Uterus (tissue), 4 donors: ENCODE measurements around the gene DRC7. TPM values are rescaled to one million over a fixed set of nuclear protein-coding genes. Genes with fewer than 3 reads are reported as not detected.

ENCODE experiments used
- DNase-seq, 2 donors: peaks; one replicate each; pipeline ENCODE4 v3.0.0-alpha.2; 2019 to 2020
- H3K27ac ChIP-seq, 2 donors: fragments of 200-600 bp; sonication (generic); 1 replicate in 1 of 2; 2 replicates in 1 of 2; pipeline ENCODE4 v1.5.1; 2016 to 2018
- H3K27me3 ChIP-seq, 2 donors: fragments of 200-600 bp; sonication (generic); one replicate each; pipeline ENCODE4 v1.5.1; 2018 to 2019; ENCODE audit warnings: control low read depth in 1 of 2
- H3K36me3 ChIP-seq, 2 donors: fragments of 200-600 bp; sonication (generic); one replicate each; pipeline ENCODE4 v1.5.1; 2019; ENCODE audit warnings: control low read depth in 1 of 2
- H3K4me1 ChIP-seq, 2 donors: fragments of 200-600 bp; sonication (generic); one replicate each; pipeline ENCODE4 v1.5.1; 2018 to 2019; ENCODE audit warnings: control low read depth in 1 of 2
- H3K4me3 ChIP-seq, 2 donors: fragments of 200-600 bp; sonication (generic); 1 replicate in 1 of 2; 2 replicates in 1 of 2; pipeline ENCODE4 v1.5.1; 2018 to 2019; ENCODE audit warnings: mild to moderate bottlenecking in 1 of 2
- H3K9me3 ChIP-seq, 2 donors: fragments of 200-600 bp; sonication (generic); one replicate each; pipeline ENCODE4 v1.5.1; 2019; ENCODE audit warnings: control low read depth in 1 of 2
- POLR2A ChIP-seq, 2 donors: fragments of 450-650 bp; IDR thresholded peaks; one replicate each; pipeline ENCODE4 v1.6.1; 2016; ENCODE audit warnings: antibody characterized with exemption in 2 of 2, mild to moderate bottlenecking in 1 of 2, moderate library complexity in 1 of 2
- intact Hi-C: fragments of 100-400 bp; cut with DNase I; formaldehyde crosslinking; loops from one replicate; pipeline ENCODE4 v1.15.1; 2023; ENCODE audit warnings: low total_unique reads
- total RNA-seq, 4 donors: library from RNA; depleted of rRNA in 3 of 4; stranded (reverse); fragments of >200 nt in 3 of 4; gene quantifications; one replicate each; pipeline versions ENCODE4 v1.1.0 to v1.2.4, GENCODE V29; 2014 to 2023
- TF ChIP-seq, protein P1 (sequence below), 4 experiments: fragments of 200-600 bp in 2 of 4; fragments of 450-650 bp in 2 of 4; sonication (generic) in 2 of 4; IDR thresholded peaks; one replicate each; pipeline ENCODE4 v1.5.1; 2016 to 2019; ENCODE audit warnings: antibody characterized with exemption in 4 of 4, mild to moderate bottlenecking in 2 of 4, moderate library complexity in 1 of 4
- donor health status: DM: yes; HTN: yes; CAD: no.

The DRC7 gene
- total RNA-seq, 4 donors from 2014 or later, result 0.18 to 5.4 TPM; not detected in 2

DNA sequence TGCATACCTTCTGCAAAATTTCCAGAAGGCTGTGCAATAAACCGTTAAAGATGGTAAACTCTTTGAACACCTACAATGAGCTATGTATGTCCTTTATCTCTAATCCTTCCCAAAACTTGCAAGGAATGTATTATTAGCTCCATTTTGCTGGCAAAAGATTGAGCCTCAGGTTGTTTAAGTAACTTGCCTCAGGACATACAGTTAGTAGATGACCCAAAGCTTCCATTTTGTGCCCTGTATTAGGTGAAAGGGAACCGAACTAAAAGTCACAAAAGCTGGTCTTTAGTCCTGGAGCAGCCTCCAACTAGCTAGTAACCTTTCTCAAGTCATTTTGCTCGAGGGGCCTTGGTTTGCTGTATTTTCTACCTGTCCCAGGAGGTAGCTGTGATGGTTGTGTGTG lies 22.2 kb upstream of the DRC7 start:
- H3K9me3 ChIP-seq, result no peaks in the 10 kb centered on the region
- DNase-seq, result no peak
- no peak overlapping the region for H3K27ac ChIP-seq
- no peaks in the 10 kb centered on the region for H3K36me3 ChIP-seq
- H3K4me1 ChIP-seq, result no peaks in the 10 kb centered on the region
- H3K27me3 ChIP-seq, result no peaks in the 10 kb centered on the region
- no peak for TF ChIP-seq POLR2A (IDR thresholded peaks at IDR 0.05)
- TF ChIP-seq, protein P1, sequence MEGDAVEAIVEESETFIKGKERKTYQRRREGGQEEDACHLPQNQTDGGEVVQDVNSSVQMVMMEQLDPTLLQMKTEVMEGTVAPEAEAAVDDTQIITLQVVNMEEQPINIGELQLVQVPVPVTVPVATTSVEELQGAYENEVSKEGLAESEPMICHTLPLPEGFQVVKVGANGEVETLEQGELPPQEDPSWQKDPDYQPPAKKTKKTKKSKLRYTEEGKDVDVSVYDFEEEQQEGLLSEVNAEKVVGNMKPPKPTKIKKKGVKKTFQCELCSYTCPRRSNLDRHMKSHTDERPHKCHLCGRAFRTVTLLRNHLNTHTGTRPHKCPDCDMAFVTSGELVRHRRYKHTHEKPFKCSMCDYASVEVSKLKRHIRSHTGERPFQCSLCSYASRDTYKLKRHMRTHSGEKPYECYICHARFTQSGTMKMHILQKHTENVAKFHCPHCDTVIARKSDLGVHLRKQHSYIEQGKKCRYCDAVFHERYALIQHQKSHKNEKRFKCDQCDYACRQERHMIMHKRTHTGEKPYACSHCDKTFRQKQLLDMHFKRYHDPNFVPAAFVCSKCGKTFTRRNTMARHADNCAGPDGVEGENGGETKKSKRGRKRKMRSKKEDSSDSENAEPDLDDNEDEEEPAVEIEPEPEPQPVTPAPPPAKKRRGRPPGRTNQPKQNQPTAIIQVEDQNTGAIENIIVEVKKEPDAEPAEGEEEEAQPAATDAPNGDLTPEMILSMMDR (IDR thresholded peaks at IDR 0.05), result no peak
- no peak overlapping the region for H3K4me3 ChIP-seq
- intact Hi-C loops, result no loop called here

DNA sequence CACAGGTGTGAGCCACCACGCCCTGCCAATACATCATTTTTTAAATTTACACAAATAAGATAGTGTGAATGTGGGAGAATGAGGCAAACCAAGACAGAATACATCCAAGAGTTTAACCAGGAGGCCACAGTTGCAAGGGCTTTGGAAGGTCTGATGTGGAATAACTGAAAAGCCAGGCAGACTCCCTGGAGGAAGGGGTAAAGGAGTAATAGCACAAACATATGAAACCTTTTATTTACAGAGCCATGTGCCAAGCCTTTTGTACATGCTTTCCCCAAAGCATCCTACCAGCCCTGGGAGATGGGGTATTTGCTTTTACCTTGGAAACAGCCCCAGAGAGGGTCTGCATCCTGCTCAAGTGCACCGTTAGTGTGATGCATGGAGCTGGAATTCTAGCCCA lies 21.8 kb upstream of the DRC7 start:
- no peaks in the 10 kb centered on the region for H3K9me3 ChIP-seq
- no peak for DNase-seq
- H3K4me3 ChIP-seq, result no peak overlapping the region
- H3K4me1 ChIP-seq, result no peaks in the 10 kb centered on the region
- intact Hi-C loops, result no loop called here
- H3K36me3 ChIP-seq, result no peaks in the 10 kb centered on the region
- no peak overlapping the region for H3K27ac ChIP-seq
- TF ChIP-seq, protein P1 (IDR thresholded peaks at IDR 0.05), result no peak
- TF ChIP-seq POLR2A (IDR thresholded peaks at IDR 0.05), result no peak
- no peaks in the 10 kb centered on the region for H3K27me3 ChIP-seq

DNA sequence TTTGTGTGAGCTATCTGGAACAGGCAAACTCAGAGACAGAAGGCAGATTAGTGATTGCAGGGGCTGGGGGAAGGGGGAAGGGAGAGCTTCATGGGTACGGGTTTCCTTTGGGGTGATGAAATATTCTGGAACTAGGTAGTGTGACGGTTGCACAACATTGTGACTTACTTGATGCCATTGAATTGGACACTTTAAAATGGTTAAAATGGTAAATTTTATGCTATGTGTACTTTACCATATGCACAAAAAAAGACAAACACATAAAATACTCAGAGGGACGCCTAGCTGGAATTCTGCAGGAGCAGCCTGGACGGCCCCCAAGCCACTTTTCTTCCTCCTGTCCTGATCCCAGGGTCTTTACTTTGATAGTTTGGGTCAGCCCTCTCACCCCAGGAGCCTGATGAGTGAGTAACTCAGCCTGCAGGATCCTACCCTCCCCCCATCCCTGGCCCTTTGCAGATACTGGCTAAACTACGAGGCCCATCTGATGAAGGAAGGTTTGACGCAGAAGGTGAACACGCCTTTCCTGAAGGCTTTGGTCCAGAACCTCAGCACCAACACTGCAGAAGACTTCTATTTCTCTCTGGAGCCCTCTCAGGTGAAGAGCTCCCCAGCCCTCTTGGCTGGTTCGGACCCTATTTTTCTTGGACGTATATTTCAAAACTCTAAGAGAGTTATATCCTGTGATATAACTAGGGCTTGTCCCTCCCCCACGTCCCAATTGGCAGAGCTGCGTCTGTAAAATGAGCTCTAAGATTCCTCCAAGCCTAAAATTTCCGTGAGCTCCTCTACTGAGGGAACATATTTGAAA lies 18.7 kb upstream of the DRC7 start:
- no peaks in the 10 kb centered on the region for H3K36me3 ChIP-seq
- no peak for DNase-seq
- H3K27ac ChIP-seq, result no peak overlapping the region
- H3K4me3 ChIP-seq, result no peak overlapping the region
- H3K27me3 ChIP-seq, result no peaks in the 10 kb centered on the region
- H3K4me1 ChIP-seq, result no peaks in the 10 kb centered on the region
- TF ChIP-seq POLR2A (IDR thresholded peaks at IDR 0.05), result no peak
- TF ChIP-seq, protein P1 (IDR thresholded peaks at IDR 0.05), result no peak
- intact Hi-C loops, result no loop called here
- no peaks in the 10 kb centered on the region for H3K9me3 ChIP-seq

DNA sequence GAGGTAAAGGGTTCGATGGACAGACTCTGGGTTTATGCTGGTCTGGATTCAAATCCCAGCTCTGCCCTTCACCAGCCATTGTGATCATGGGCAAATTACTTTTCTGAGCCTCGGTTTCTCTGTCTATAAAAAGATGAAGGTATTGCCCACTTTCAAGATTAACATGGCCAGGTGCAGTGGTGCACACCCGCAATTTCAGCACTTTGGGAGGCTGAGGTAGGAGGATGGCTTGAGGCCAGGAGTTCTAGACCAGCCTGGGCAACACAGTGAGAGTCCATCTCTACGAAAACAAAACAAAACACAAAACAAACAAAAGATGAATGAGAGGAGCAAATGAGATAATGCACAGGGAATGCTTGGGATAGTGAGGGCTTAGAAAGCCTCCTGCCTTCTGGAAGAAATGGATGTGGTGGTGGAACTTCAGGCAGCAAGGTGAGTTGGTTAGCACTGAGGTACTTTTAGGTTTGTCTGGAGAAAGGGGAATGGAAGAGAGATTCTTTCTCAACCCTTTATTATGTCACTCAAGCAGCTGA lies 18.0 kb upstream of the DRC7 start:
- Histone ChIP-seq H3K27ac (no peak overlapping the region), H3K36me3 (no peaks in the 10 kb centered on the region), H3K9me3 (no peaks in the 10 kb centered on the region), H3K4me3 (no peak overlapping the region), H3K27me3 (no peaks in the 10 kb centered on the region), H3K4me1 (no peaks in the 10 kb centered on the region)
- TF ChIP-seq, protein P1 (IDR thresholded peaks at IDR 0.05), result no peak
- TF ChIP-seq POLR2A (IDR thresholded peaks at IDR 0.05), result no peak
- intact Hi-C loops, result no loop called here
- no peak for DNase-seq

DNA sequence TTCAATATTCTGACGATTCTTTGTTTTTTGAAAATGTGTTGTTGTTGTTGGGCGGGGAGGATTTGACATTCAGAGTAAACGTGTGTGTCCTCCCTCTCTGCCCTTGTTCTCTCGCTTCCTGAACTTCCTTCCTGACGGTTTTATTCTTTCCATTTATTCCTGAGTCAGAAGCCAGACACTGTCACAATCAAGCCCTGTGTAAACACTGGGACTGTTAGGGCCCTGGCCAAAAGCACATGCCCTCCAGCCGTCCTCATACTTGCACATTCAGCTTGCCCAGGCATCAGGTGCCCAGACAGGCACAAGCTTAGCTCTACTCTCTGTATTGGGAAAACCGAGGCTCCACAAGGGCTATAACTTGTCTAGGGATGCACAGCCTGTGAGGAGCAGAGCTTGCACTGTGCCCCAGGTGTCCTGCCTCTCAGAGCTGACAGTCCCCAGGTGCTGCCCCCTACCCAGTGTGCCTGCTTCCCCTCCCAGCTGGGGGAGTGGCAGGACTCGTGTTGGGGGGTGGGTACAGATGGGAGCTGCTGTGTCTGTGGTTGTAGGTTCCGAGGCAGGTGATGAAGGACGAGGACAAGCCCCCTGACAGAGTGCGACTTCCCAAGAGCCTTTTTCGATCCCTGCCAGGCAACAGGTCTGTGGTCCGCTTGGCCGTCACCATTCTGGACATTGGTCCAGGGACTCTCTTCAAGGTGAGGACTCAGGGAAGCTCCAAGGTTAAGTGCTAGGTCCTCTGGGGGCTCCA lies 16.8 kb upstream of the DRC7 start:
- Histone ChIP-seq H3K27ac (no peak overlapping the region), H3K4me1 (no peaks in the 10 kb centered on the region), H3K9me3 (no peaks in the 10 kb centered on the region), H3K27me3 (no peaks in the 10 kb centered on the region), H3K4me3 (no peak overlapping the region), H3K36me3 (no peaks in the 10 kb centered on the region)
- no peak for DNase-seq
- intact Hi-C loops, result no loop called here
- no peak for TF ChIP-seq POLR2A (IDR thresholded peaks at IDR 0.05)
- TF ChIP-seq, protein P1 (IDR thresholded peaks at IDR 0.05), result no peak
